Endothelial cell of umbilical vein (primary cell): Measurements from ENCODE around the gene HOXA3. TPM values are rescaled to one million over a fixed set of nuclear protein-coding genes. Genes with fewer than 3 reads are reported as not detected.

Experiments
- BruUV-seq: library from RNA; stranded (reverse); fragments of 400-500 nt; replicated peaks from 2 replicates; lab custom pipeline; 2021; lab: Mats Ljungman, UMichigan
- CTCF ChIA-PET: fragments of 300-600, 350-600 bp; sonication (Branson Sonifier 250); formaldehyde crosslinking; loops from one replicate; lab custom pipeline; 2021; ENCODE audit warnings: antibody characterized with exemption, inconsistent platforms; lab: Charles Lee
- POLR2A ChIA-PET: fragments of 300-600, 350-600 bp; sonication (Branson Sonifier 250); formaldehyde crosslinking; loops from one replicate; lab custom pipeline; 2021; ENCODE audit warnings: antibody characterized with exemption, inconsistent platforms; lab: Charles Lee
- DNase-seq: peaks from one replicate; pipeline ENCODE4 v3.0.0-alpha.2; 2011; ENCODE audit warnings: low read depth, low spot score
- FAIRE-seq: peaks from 2 replicates; lab custom pipeline; 2011; peaks lifted over from hg19 to GRCh38; lab: Jason Lieb, UNC
- H2AFZ ChIP-seq: 2 replicates; pipeline ENCODE4 v1.6.0; 2012; ENCODE audit warnings: low read depth, low read length, control low read depth, inconsistent platforms
- H3K27ac ChIP-seq: 2 replicates; pipeline ENCODE4 v1.5.1; 2011; ENCODE audit warnings: low read depth, mild to moderate bottlenecking, control low read depth, low read length, moderate library complexity; ENCODE audit not compliant: insufficient read depth
- H3K27me3 ChIP-seq, 2 experiments: 2 replicates each; pipeline versions ENCODE4 v1.6.0 to v1.6.1; 2011; ENCODE audit warnings: low read length in 2 of 2, mixed read lengths in 1 of 2; ENCODE audit not compliant: control insufficient read depth in 2 of 2, insufficient read depth in 2 of 2
- H3K36me3 ChIP-seq, 2 experiments: 2 replicates in 1 of 2; 3 replicates in 1 of 2; pipeline ENCODE4 v1.5.1; 2011; ENCODE audit warnings: low read length in 2 of 2, mild to moderate bottlenecking in 1 of 2, moderate library complexity in 1 of 2; ENCODE audit not compliant: control insufficient read depth in 2 of 2, insufficient read depth in 2 of 2; ENCODE audit errors: extremely low read depth in 1 of 2
- H3K4me1 ChIP-seq: 3 replicates; pipeline ENCODE4 v1.5.1; 2011; ENCODE audit warnings: mild to moderate bottlenecking, low read length; ENCODE audit not compliant: control insufficient read depth, insufficient read depth; ENCODE audit errors: extremely low read depth
- H3K4me2 ChIP-seq: 2 replicates; pipeline ENCODE4 v1.6.1; 2011; ENCODE audit warnings: low read length, control low read depth, mixed read lengths; ENCODE audit not compliant: insufficient read depth
- H3K4me3 ChIP-seq, 3 experiments: fragments of 200-600 bp in 1 of 3; sonication (generic), shearing (Covaris generic) in 1 of 3; replicated peaks in 1 of 3; 2 replicates each; pipeline ENCODE4 v1.5.1; 2011 to 2016; ENCODE audit warnings: control low read depth in 3 of 3, low read length in 3 of 3, mild to moderate bottlenecking in 2 of 3, inconsistent platforms in 1 of 3, low read depth in 1 of 3, moderate library complexity in 1 of 3; ENCODE audit not compliant: insufficient read depth in 1 of 3
- H3K79me2 ChIP-seq: 2 replicates; pipeline ENCODE4 v1.6.0; 2012; ENCODE audit warnings: low read length, inconsistent platforms; ENCODE audit not compliant: control insufficient read depth, insufficient read depth
- H3K9ac ChIP-seq: replicated peaks from 2 replicates; pipeline ENCODE3; 2011; ENCODE audit warnings: low read length, control low read depth; ENCODE audit not compliant: insufficient read depth; ENCODE audit errors: extremely low read depth
- H3K9me1 ChIP-seq: replicated peaks from 3 replicates; pipeline ENCODE4 v1.6.0; 2011; ENCODE audit warnings: mild to moderate bottlenecking, low read length; ENCODE audit not compliant: control insufficient read depth, insufficient read depth; ENCODE audit errors: extremely low read depth
- H3K9me3 ChIP-seq: replicated peaks from 2 replicates; pipeline ENCODE4 v1.5.1; 2012; ENCODE audit warnings: low read length, inconsistent platforms; ENCODE audit not compliant: control insufficient read depth, insufficient read depth
- H4K20me1 ChIP-seq: replicated peaks from 2 replicates; pipeline ENCODE3; 2011; ENCODE audit warnings: mild to moderate bottlenecking, low read length; ENCODE audit not compliant: control insufficient read depth, insufficient read depth; ENCODE audit errors: extremely low read depth
- CTCF ChIP-seq, 2 donors: IDR thresholded peaks; 1 replicate in 1 of 2; 2 replicates in 1 of 2; pipeline ENCODE4 v1.5.1; 2011; ENCODE audit warnings: low read length in 2 of 2, mild to moderate bottlenecking in 2 of 2, moderate library complexity in 2 of 2, control low read depth in 1 of 2, inconsistent platforms in 1 of 2, low read depth in 1 of 2; ENCODE audit not compliant: insufficient read depth in 1 of 2; ENCODE audit errors: extremely low read depth in 1 of 2
- EZH2 ChIP-seq: IDR thresholded peaks from 2 replicates; pipeline ENCODE4 v1.6.1; 2012; ENCODE audit warnings: borderline replicate concordance, low read depth, mild to moderate bottlenecking, moderate library complexity, low read length, inconsistent platforms; ENCODE audit not compliant: severe bottlenecking
- FOS ChIP-seq: IDR thresholded peaks from 2 replicates; pipeline ENCODE4 v1.6.1; 2011; ENCODE audit warnings: mild to moderate bottlenecking, low read length, moderate library complexity, borderline replicate concordance; ENCODE audit not compliant: insufficient read depth
- GATA2 ChIP-seq: IDR thresholded peaks from 2 replicates; pipeline ENCODE4 v1.7.0; 2011; ENCODE audit warnings: low read depth, mild to moderate bottlenecking, moderate library complexity, mixed read lengths, low read length; ENCODE audit not compliant: insufficient read length, insufficient read depth
- JUN ChIP-seq: IDR thresholded peaks from 2 replicates; pipeline ENCODE4 v1.6.1; 2011; ENCODE audit warnings: borderline replicate concordance, low read depth; ENCODE audit not compliant: insufficient read length, insufficient read depth
- MAX ChIP-seq: IDR thresholded peaks from 2 replicates; pipeline ENCODE4 v1.6.1; 2011; ENCODE audit not compliant: insufficient read depth, insufficient read length
- MYC ChIP-seq: IDR thresholded peaks from one replicate; pipeline ENCODE4 v1.6.1; 2011; ENCODE audit warnings: mild to moderate bottlenecking, low read depth, low read length
- POLR2A ChIP-seq: IDR thresholded peaks from 2 replicates; pipeline ENCODE4 v1.6.1; 2012; ENCODE audit warnings: low read depth, mild to moderate bottlenecking, control low read depth, low read length
- POLR2AphosphoS5 ChIP-seq: IDR thresholded peaks from 2 replicates; pipeline ENCODE4 v1.6.1; 2012; ENCODE audit warnings: low read depth, mild to moderate bottlenecking, control low read depth, low read length, moderate library complexity; ENCODE audit not compliant: insufficient read depth
- dilution Hi-C: fragments of 300-500 bp; cut with MboI; formaldehyde crosslinking; loops from one replicate; pipeline ENCODE4 v1.15.0; 2019; ENCODE audit warnings: low sequenced_read_pairs; ENCODE audit not compliant: extremely low pct_ligation_motif_present
- intact Hi-C: fragments of 100-400 bp; cut with micrococcal nuclease; formaldehyde crosslinking; loops from one replicate; pipeline ENCODE4 v1.10.0; 2022
- polyA plus RNA-seq, 4 experiments: library from polyadenylated mRNA; depleted of rRNA in 3 of 4; stranded (reverse) in 3 of 4; unstranded in 1 of 4; fragments of >200 nt; gene quantifications; 2 replicates each; pipeline versions ENCODE4 v1.2.1 to v1.2.3, GENCODE V29; 2011 to 2012; ENCODE audit warnings: missing spikeins in 1 of 4
- total RNA-seq: library from RNA; stranded (reverse); gene quantifications from 2 replicates; pipeline ENCODE4 v1.2.3, GENCODE V29; 2021

HOXA3 gene
- total and polyA plus RNA-seq, 2 donors (not counting 3 experiments of a cell fraction or from before 2014, with no cell fraction given) = 4.7 to 14.0 TPM

- Histone ChIP-seq H4K20me1 (no peaks in the 10 kb centered on the region), H3K4me2 (peak overlapping the region; percentile 98), H3K9ac (peak overlapping the region; percentile 95), H3K4me1 (peaks cover 60% of the 10 kb centered on the region), H3K9me1 (no peaks in the 10 kb centered on the region), H3K9me3 (no peaks in the 10 kb centered on the region), H3K27me3 (no peaks in the 10 kb centered on the region), H3K79me2 (peaks cover 94% of the 10 kb centered on the region), H2AFZ (no peak overlapping the region), H3K36me3 (no peaks in the 10 kb centered on the region), H3K4me3 (peak overlapping the region; percentile 53 to 94 (median 69)), H3K27ac (peak overlapping the region; percentile 96)
- dilution Hi-C loops = no loop called here
- FAIRE-seq (peak; percentile 55), DNase-seq (peak; percentile 69)
- TF ChIP-seq EZH2 = no peak
- intact Hi-C loops = loop anchor here (1.0 kb wide), 1 partner anchor 8 kb away; the partner anchor contains the start of gene HOXA11
- POLR2A ChIA-PET = interaction anchor here (0.9 to 2.5 kb wide), 5 partner anchors 8 to 977 kb away, joined by 3 to 8 read pairs (median 7); partner anchors contain the start of genes HNRNPA2B1, HOXA11, HOXA3 and HOXA9
- BruUV-seq = no TSS peak
- CTCF ChIA-PET = interaction anchor here (0.7 to 8.0 kb wide), 11 partner anchors 8 to 597 kb away, joined by 3 to 86 read pairs (median 6); partner anchors contain the start of genes HOXA3, HOXA5 and HOXA7
Measured at GRCh38 chr7:27176962-27177794, 24.8 kb upstream of the HOXA3 start.

GRCh38 chr7:27176524-27176845 is 24.1 kb upstream of the HOXA3 start:
- H3K27ac ChIP-seq = peak overlapping the region; percentile 96

More at GRCh38 chr7:27176524-27176845, 24.1 kb upstream of the HOXA3 start:
- Histone ChIP-seq H4K20me1 (no peaks in the 10 kb centered on the region), H3K27me3 (no peaks in the 10 kb centered on the region), H3K9ac (peak overlapping the region; percentile 95), H3K4me1 (peaks cover 61% of the 10 kb centered on the region), H3K9me3 (no peaks in the 10 kb centered on the region), H3K9me1 (no peaks in the 10 kb centered on the region), H2AFZ (no peak overlapping the region), H3K79me2 (peaks cover 95% of the 10 kb centered on the region), H3K4me3 (peak overlapping the region in 2 of 3 experiments; percentile 34 to 94), H3K36me3 (no peaks in the 10 kb centered on the region), H3K4me2 (peak overlapping the region; percentile 98)
- intact Hi-C loops (no loop called here), dilution Hi-C loops (no loop called here)
- no TSS peak for BruUV-seq
- TF ChIP-seq POLR2AphosphoS5 (no peak), GATA2 (no peak), MAX (no peak), POLR2A (no peak), JUN (no peak), FOS (no peak), CTCF (IDR thresholded peaks at IDR 0.05; ENCODE audit: extremely low read depth in 1 of 2, insufficient read depth in 1 of 2, low read depth in 1 of 2, low read length in 2 of 2) (no peak), EZH2 (no peak), MYC (no peak)
- no peak for DNase-seq
- POLR2A ChIA-PET = interaction anchor here (1.0 to 2.5 kb wide), 5 partner anchors 8 to 976 kb away, joined by 3 to 8 read pairs (median 7); partner anchors contain the start of genes HNRNPA2B1, HOXA11, HOXA3 and HOXA9
- CTCF ChIA-PET = interaction anchor here (1.0 to 8.0 kb wide), 13 partner anchors 7 to 807 kb away, joined by 3 to 86 read pairs (median 6); partner anchors contain the start of genes HOXA11, HOXA3 and HOXA5
- peak; percentile 31 for FAIRE-seq
